NT2/D1 (cell line): ENCODE data around the gene DDX25.

Source experiments
- DNase-seq: peaks from one replicate; pipeline ENCODE4 v3.0.0-alpha.2; 2011; ENCODE audit warnings: low read depth, low spot score
- H3K27me3 ChIP-seq: 2 replicates; pipeline ENCODE4 v1.6.0; 2011; ENCODE audit warnings: mild to moderate bottlenecking; ENCODE audit not compliant: insufficient read length, insufficient read depth
- H3K36me3 ChIP-seq: 2 replicates; pipeline ENCODE4 v1.6.1; 2011; ENCODE audit warnings: mild to moderate bottlenecking, low read length, mixed read lengths; ENCODE audit not compliant: insufficient read depth, insufficient read length
- H3K4me1 ChIP-seq: 2 replicates; pipeline ENCODE4 v1.5.1; 2011; ENCODE audit not compliant: insufficient read depth, insufficient read length
- H3K4me3 ChIP-seq: 2 replicates; pipeline ENCODE4 v1.5.1; 2011; ENCODE audit warnings: low read depth; ENCODE audit not compliant: insufficient read length
- H3K9ac ChIP-seq: 2 replicates; pipeline ENCODE4 v1.6.0; 2011; ENCODE audit warnings: low read depth; ENCODE audit not compliant: insufficient read length
- H3K9me3 ChIP-seq: 2 replicates; pipeline ENCODE4 v1.5.1; 2011; ENCODE audit warnings: mild to moderate bottlenecking, low read length; ENCODE audit not compliant: insufficient read depth
- SUZ12 ChIP-seq: IDR thresholded peaks from 2 replicates; pipeline ENCODE4 v1.6.1; 2011; ENCODE audit not compliant: insufficient read length, insufficient read depth; ENCODE audit errors: extremely low read depth
- YY1 ChIP-seq: IDR thresholded peaks from 2 replicates; pipeline ENCODE4 v1.6.1; 2011; ENCODE audit not compliant: insufficient read length, insufficient read depth
- ZNF274 ChIP-seq: IDR thresholded peaks from 2 replicates; pipeline ENCODE4 v1.6.1; 2011; ENCODE audit warnings: mild to moderate bottlenecking, low read depth, low read length

The DDX25 gene

GRCh38 chr11:125953401-125953935, 49.2 kb downstream of the DDX25 start:
- Histone ChIP-seq H3K4me3 (no peak overlapping the region), H3K9me3 (no peaks in the 10 kb centered on the region), H3K9ac (no peak overlapping the region), H3K4me1 (peaks cover 2% of the 10 kb centered on the region), H3K36me3 (no peaks in the 10 kb centered on the region), H3K27me3 (no peaks in the 10 kb centered on the region)
- DNase-seq, result no peak
- TF ChIP-seq SUZ12 (no peak), YY1 (no peak), ZNF274 (no peak)

- TF ChIP-seq ZNF274 (no peak), YY1 (no peak), SUZ12 (no peak)
- Histone ChIP-seq H3K27me3 (no peaks in the 10 kb centered on the region), H3K4me1 (peaks cover 2% of the 10 kb centered on the region), H3K4me3 (no peak overlapping the region), H3K36me3 (no peaks in the 10 kb centered on the region), H3K9ac (no peak overlapping the region), H3K9me3 (no peaks in the 10 kb centered on the region)
- no peak for DNase-seq
Observed at GRCh38 chr11:125954123-125954944, 50.0 kb downstream of the DDX25 start.

GRCh38 chr11:125954945-125955640, 50.8 kb downstream of the DDX25 start:
- no peaks in the 10 kb centered on the region for H3K36me3 ChIP-seq
- TF ChIP-seq YY1 (no peak), ZNF274 (no peak)
- no peak overlapping the region for H3K9ac ChIP-seq
- DNase-seq, result no peak
- no peaks in the 10 kb centered on the region for H3K9me3 ChIP-seq
- no peak overlapping the region for H3K4me3 ChIP-seq
- H3K4me1 ChIP-seq, result peaks cover 2% of the 10 kb centered on the region
- no peaks in the 10 kb centered on the region for H3K27me3 ChIP-seq

- TF ChIP-seq SUZ12 (no peak), YY1 (no peak), ZNF274 (no peak)
Observed at GRCh38 chr11:125955856-125956255, 51.5 kb downstream of the DDX25 start.

GRCh38 chr11:125956391-125957134, 52.3 kb downstream of the DDX25 start:
- H3K9me3 ChIP-seq, result no peaks in the 10 kb centered on the region
- no peaks in the 10 kb centered on the region for H3K27me3 ChIP-seq
- H3K4me1 ChIP-seq, result peaks cover 2% of the 10 kb centered on the region
- H3K4me3 ChIP-seq, result no peak overlapping the region
- TF ChIP-seq SUZ12 (no peak), ZNF274 (no peak), YY1 (no peak)
- peaks cover 4% of the 10 kb centered on the region for H3K36me3 ChIP-seq
- no peak overlapping the region for H3K9ac ChIP-seq
- DNase-seq, result no peak

More at GRCh38 chr11:125955856-125956255, 51.5 kb downstream of the DDX25 start:
- H3K36me3 ChIP-seq, result peaks cover 2% of the 10 kb centered on the region
- no peaks in the 10 kb centered on the region for H3K27me3 ChIP-seq
- H3K9me3 ChIP-seq, result no peaks in the 10 kb centered on the region
- no peak for DNase-seq
- H3K4me3 ChIP-seq, result no peak overlapping the region
- peaks cover 2% of the 10 kb centered on the region for H3K4me1 ChIP-seq
- H3K9ac ChIP-seq, result no peak overlapping the region

GRCh38 chr11:125957618-125958332, 53.5 kb downstream of the DDX25 start:
- no peak for DNase-seq
- Histone ChIP-seq H3K27me3 (no peaks in the 10 kb centered on the region), H3K36me3 (peaks cover 4% of the 10 kb centered on the region), H3K9me3 (peaks cover 2% of the 10 kb centered on the region; the same call in 1 of the 2 replicates), H3K9ac (no peak overlapping the region), H3K4me1 (peaks cover 2% of the 10 kb centered on the region), H3K4me3 (no peak overlapping the region)
- TF ChIP-seq ZNF274 (no peak), SUZ12 (no peak), YY1 (no peak)
